Superior temporal gyrus (tissue), 1 donor: ENCODE measurements around the gene SPDYE18.
A peak's percentile ranks its signal among the peaks of the same experiment; 100 is the strongest.
"Not testable (repeated sequence)": the region's sequence is repeated elsewhere in the genome, so short reads cannot be mapped to it uniquely, and the experiment has no call there.

Source experiments
- DNase-seq: peaks from one replicate; pipeline ENCODE4 v3.0.0-alpha.2; 2016; ENCODE audit errors: extremely low spot score

SPDYE18 gene

GRCh38 chr7:77005461-77006057 lies 56.8 kb downstream of the SPDYE18 start:
- DNase-seq: not testable (repeated sequence)

- DNase-seq: not testable (repeated sequence)
Measured at GRCh38 chr7:77004151-77004550, 58.2 kb downstream of the SPDYE18 start.

DNA sequence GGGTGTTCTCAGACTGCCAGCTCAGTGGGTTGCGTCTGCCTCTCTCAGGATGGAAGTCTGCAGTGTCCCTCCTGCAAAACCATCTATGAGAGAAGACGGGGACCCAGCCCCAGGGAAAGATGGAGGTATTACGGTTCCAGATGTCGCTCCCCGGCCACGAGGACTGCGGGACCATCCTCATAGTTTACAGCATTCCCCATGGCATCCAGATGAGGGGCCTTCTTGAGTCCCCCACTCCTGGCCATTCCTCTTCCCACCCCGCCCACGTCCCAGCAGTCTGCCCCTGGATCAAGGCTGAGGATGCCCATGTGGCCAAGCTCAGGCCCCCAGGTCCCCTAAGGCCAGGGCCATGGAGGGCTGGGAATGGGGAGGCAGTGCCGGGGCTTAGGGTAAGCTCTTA lies 59.1 kb downstream of the SPDYE18 start:
- DNase-seq: not testable (repeated sequence)

- DNase-seq: peak; percentile 24
Measured at GRCh38 chr7:77002678-77003233, 59.6 kb downstream of the SPDYE18 start.

GRCh38 chr7:77002104-77002503 lies 60.3 kb downstream of the SPDYE18 start:
- not testable (repeated sequence) for DNase-seq
